ENCODE measurements around the gene EVX1.

GRCh38 chr7:27251652-27252590, 9.3 kb downstream of the EVX1 start:
- TF ChIP-seq CTCF (IDR thresholded peaks at IDR 0.05; ENCODE audit: low read length) (no peak), EZH2 (IDR thresholded peaks at IDR 0.05; ENCODE audit: borderline replicate concordance, low read length) (no peak)
